Stimulated activated CD8-positive, alpha-beta memory T cell treated with anti-CD3 and anti-CD28 coated beads, Interleukin-12 subunit alpha, Interleukin-12 subunit beta, amount 100 ng/mL, for 4 hours (primary cell): ENCODE measurements around the gene GALNT10.

ENCODE experiments used
- DNase-seq: peaks from one replicate; pipeline ENCODE4 v3.0.0-alpha.2; 2020; ENCODE audit warnings: low read depth

Gene GALNT10

DNA sequence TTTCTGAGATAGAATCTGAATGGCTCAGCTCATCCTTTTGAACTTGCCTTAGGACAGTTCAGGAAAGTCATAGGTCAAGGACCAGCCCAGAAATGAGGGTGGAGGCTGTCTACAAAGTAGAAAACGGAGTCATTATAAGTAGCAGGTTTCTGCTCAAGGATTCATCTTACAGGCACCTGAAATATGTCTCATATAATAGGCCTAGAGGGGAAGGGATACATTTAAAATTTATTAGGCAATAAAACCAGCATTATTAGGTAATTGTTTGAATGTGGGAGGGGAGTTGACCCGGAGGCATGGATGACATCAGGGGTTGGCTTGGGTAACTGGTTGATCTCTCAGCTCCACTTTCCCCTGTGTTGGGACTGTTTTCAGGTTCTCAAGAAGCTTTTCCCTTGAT, 11.9 kb upstream of the GALNT10 start:
- no peak for DNase-seq

- DNase-seq = no peak
These were observed 10.5 kb upstream of the GALNT10 start for GRCh38 chr5:154179846-154180710.

GRCh38 chr5:154181161-154181560, 9.4 kb upstream of the GALNT10 start:
- DNase-seq = no peak

- DNase-seq = no peak
These were observed 1.2 kb upstream of the GALNT10 start for GRCh38 chr5:154189256-154189818.

- DNase-seq = peak; percentile 68
These were observed 526 bp upstream of the GALNT10 start for GRCh38 chr5:154189819-154190594.

DNA sequence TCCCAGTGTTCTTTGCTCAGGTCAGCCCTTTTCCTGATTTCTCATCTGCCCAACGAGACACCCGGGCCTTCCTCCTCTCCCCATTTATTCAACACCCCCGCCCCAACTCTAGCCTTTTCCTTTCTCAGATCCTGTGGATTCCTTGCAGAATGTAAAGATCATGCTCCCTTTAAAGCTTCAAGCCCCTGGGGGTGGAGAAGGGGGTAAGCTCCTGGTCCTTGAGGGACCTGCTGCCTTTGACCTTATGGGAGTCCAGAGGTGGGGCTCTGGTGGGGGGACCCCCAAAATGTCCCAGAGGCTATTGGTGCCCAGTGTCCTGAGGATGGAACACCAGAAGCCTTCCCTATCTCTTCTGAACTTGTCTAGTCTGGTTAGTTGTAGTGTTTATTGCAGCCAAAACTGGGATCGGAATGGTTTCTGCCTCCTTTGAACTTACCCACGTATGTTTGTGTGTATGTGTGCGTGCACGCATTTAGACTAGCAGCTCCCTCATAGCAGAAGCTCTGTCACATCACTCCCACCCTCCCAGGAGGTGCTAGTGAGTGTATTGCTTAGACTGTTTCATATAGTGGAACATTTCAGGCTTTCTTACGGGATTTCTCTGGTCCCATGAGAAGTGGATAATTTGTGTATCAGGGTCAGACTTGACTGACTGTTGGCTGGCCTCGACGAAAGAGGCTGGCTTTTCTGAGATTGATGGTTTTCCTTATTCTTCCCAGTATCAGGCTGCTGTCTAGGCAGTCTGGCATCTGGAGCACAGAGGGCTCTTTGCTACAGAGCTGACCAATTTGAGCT, 1.1 kb downstream of the GALNT10 start:
- no peak for DNase-seq

DNA sequence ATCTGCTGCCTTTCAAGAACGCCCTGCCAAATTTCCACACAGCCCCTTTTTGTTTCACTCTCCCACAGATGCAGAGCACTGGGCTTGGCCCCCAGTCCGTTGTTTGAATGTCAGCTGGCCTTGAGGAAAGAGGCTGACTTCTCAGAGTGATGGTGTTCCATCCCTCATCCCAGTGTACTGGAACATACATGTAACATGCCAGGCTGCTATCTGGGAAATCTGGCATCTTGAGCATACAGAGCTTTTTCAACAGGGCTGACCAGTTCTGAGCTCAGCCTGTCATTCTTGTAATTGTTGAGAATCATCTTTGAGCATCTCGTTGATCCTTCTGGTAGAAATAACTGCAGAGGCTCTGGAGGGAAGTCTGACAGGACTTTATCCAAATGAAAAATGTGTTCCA, 2.8 kb downstream of the GALNT10 start:
- DNase-seq = no peak

GRCh38 chr5:154193701-154194121, 3.2 kb downstream of the GALNT10 start:
- no peak for DNase-seq

DNA sequence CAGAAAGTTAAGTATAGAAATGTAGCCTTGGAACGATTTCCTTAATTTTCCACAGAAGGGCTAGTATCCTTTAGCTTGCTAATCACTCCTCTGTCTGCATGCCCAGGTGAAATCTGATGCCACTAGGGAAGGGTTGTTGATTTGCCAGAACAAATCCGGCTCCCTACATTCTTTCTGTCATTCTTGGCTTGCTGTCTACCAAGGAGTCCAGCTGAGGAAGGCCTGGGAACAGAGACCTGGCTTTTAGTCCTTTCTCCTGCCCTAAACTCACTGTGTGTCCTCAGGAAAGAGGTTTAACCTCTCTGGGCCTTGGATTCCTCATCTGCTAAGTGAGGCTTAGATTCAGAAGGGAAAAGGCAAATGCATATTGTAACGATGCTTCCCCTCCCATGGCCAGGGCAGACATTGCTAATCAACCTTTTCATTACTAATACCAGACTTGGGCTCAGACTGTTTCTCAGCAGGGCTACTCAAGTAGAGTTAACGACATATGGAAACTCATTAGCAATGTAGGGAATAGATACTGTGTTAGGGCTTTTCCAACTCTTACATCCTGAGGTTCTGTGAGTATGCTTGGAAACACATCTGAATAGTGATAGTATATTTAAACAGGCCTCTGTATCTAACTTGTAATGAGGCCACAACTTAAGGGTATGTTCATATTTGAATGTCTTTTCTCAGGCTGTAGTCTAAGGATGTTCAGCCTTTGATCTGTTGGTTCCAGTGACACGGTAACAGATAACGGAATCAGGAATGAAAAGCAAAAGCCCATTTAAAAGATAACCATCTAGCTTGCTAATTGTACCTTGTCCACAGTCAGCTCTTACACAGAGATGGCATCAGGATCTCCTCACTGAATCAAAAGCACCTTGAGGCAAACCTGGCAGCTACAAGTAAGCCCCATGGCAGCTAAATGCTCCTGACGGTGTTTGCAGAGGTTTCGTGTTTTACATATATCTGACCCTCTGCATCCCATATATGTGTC, 4.1 kb downstream of the GALNT10 start:
- no peak for DNase-seq

- no peak for DNase-seq
These were observed 5.7 kb downstream of the GALNT10 start for GRCh38 chr5:154196281-154196680.

DNA sequence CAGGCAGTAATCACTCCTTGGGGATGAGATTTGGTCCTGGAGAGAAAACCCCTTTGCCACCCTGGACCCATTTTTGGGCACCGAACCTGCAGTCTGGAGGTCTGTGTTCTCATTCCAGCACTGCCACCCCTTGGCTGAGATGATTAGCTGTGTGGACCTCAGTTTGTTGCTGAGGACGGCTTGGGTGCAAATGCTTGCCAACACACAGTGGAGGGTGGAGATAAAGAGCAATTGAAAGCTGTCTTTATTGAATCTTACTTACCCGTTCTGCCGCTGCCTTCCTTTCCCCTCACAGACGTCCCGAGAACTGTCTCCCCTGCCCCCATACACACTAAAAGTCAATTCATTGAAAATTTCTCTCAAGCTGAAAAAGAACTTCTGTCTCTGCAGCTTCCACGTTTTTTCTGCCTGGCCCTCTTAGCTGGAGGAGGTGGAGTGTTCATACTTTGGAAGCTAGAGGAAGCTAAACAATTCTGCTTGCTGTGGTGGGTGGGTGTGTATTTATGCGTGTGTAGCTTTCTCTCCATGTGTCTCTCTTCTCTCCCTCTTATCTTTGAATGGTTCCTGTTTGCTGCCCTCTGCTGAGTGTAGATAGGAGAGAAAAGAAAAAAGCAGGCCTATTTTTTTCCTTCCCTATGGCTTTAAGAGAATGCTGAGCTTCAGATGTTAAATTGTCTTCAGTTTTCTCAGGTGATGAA, 6.6 kb downstream of the GALNT10 start:
- no peak for DNase-seq

DNA sequence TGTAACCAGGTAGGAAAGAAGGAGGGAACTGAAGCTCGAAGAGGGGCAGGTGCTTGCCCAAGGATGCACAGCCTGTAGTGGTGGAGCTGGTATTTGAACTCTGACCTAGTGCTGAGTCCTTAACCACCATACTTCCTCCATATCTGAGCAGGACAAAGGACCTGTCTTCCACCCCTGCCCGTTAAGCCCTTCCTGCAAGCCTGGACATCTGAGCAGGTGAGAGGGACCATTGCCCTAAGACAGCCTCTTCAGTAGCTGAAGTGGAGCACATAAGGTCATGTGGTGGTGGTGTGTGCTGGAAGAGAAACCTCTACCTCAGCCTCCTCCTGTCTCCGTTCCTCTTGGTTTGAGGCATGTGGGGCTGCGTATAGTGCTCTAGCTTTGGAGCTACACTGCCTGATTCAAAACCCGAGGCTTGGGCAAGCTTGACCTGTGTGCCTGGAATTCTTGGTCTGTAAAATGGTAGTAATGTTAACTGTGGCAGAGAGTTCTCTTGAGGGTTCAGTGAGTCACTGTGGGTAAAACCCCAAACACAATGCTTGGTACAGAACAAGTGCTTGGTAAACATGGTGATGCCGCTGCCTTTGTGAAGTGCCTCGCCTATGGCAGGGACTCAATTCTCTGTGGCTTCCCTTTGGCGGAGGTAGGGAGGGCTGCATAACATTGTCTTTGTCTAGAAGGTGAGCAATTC, 7.4 kb downstream of the GALNT10 start:
- DNase-seq = peak; percentile 46

- no peak for DNase-seq
These were observed 8.2 kb downstream of the GALNT10 start for GRCh38 chr5:154198611-154199230.

GRCh38 chr5:154199263-154199662, 8.7 kb downstream of the GALNT10 start:
- no peak for DNase-seq

GRCh38 chr5:154199671-154200220, 9.2 kb downstream of the GALNT10 start:
- no peak for DNase-seq

DNA sequence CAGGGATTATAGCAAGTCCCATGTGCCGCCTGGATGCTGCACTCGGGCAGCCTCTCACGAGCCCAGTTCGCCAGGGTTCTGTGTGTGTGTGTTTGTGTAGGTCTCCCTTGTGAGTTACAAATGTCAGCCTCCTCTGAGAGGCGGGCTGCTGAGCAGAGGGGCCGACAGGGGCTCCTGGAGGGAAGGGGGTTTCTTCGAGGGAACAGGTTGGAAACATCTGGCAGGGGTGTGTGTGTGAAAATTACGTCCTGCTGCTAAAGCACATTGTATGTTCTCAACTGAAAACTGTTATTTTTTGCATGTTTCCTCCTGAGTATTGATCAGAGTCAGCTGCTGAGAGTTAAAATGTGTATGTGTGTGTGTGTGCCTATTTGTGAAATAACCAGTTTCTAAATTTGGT, 9.7 kb downstream of the GALNT10 start:
- DNase-seq = no peak

DNA sequence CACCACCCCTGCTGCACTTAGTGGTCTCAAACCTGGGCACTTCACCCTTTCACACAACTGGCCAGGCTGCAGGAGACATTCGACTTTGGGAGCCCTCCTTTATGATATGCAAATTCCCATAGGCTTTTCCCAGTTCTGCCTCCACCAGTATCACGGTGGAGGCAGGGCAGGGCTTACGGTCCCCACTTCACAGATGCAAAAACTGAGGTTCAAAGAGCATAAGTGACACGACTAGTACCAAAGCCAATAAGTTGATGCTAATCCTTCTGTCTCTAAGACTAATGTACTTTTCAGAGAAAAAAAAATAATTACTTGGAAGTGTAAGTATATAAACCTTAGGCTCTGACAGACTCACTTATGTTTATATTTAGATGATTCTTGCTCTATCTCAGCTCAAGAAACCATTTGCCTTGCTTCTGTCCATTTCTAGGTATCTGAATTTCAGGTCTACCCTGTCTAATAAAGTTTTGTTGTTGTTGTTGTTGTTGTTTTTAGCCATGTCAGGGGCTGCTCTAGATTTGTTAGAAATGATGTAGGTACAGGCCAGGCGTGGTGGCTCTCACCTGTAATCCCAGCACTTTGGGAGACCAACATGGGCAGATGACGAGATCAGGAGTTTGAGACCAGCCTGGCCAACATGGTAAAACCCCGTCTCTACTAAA, 10.7 kb downstream of the GALNT10 start:
- no peak for DNase-seq
